ENCODE results near the gene GPR158. TPM values are rescaled to one million over a fixed set of nuclear protein-coding genes. Genes with fewer than 3 reads are reported as not detected.

GPR158 gene
- total and polyA plus RNA-seq, 2 of the 8 experiments (the other 6 are each of a cell fraction or from before 2014, with no cell fraction given), result 0.14 to 0.78 TPM

DNA sequence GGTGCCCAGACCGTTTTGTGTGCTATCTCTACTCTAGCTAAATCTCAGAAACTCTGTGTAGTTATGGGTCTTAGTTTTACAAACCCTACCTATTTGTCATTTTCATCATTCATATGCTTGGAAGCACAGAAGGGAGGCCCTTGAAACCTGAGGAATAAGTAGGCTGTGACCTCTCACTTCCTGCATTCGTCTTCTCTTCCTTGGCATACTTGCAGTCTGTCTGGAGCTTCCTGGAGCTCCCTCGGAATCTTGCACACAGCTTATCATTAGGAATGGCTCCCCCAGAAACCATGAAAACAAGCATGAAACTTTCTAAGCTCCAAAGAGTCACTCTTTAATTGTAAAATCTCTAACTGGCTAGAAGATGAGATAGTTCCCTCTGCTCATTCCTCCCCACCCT lies 382.3 kb downstream of the GPR158 start:
- H3K4me2 ChIP-seq (ENCODE audit: insufficient read depth in 1 of 2, low read depth in 2 of 2, low read length in 2 of 2), result no peak overlapping the region
- ChIA-PET POLR2A (ENCODE audit: partially characterized antibody) (no interaction called here), CTCF (ENCODE audit: partially characterized antibody) (interaction anchor here (0.6 to 1.7 kb wide), 6 partner anchors 11 to 178 kb away, joined by 3 to 6 read pairs (median 4); no protein-coding TSS in a partner anchor)
- FAIRE-seq (no peak), DNase-seq (ENCODE audit: low read depth in 1 of 2, low spot score in 2 of 2) (no peak)
- no peak overlapping the region for H3K18ac ChIP-seq (ENCODE audit: extremely low read depth, low read length)
- no peak overlapping the region for H3K23ac ChIP-seq (ENCODE audit: insufficient read length)
- H2BK20ac ChIP-seq (ENCODE audit: low read length), result no peak overlapping the region
- no peak overlapping the region for H2BK5ac ChIP-seq (ENCODE audit: low read depth, low read length)
- H4K91ac ChIP-seq (replicated peaks; ENCODE audit: insufficient read length, low read length), result no peak overlapping the region
- no peak overlapping the region for H4K5ac ChIP-seq (ENCODE audit: insufficient read length, low read depth, low read length)
- no peak overlapping the region for H2BK12ac ChIP-seq (ENCODE audit: low read depth, low read length)
- H2AFZ ChIP-seq (ENCODE audit: low read length), result no peak overlapping the region
- H2AK5ac ChIP-seq (ENCODE audit: low read depth, low read length), result no peak overlapping the region
- no peak overlapping the region for H4K8ac ChIP-seq (ENCODE audit: extremely low read depth, insufficient read depth, low read length)
- no peaks in the 10 kb centered on the region for H3K27me3 ChIP-seq (replicated peaks in 1 of 4; ENCODE audit: control insufficient read depth in 3 of 4, extremely low read depth in 1 of 4, insufficient read depth in 3 of 4, low read length in 3 of 4)
- H3K9me3 ChIP-seq (ENCODE audit: insufficient read depth in 2 of 2, low read depth in 1 of 2, low read length in 1 of 2), result no peaks in the 10 kb centered on the region
- no peak overlapping the region for H3K4ac ChIP-seq (replicated peaks; ENCODE audit: insufficient read length, low read depth, low read length)
- no peaks in the 10 kb centered on the region for H4K20me1 ChIP-seq (replicated peaks in 1 of 2; ENCODE audit: control insufficient read depth in 1 of 2, insufficient read depth in 2 of 2, low read length in 2 of 2)
- H2BK15ac ChIP-seq (ENCODE audit: low read length), result no peak overlapping the region
- TF ChIP-seq SIRT6 (IDR thresholded peaks at IDR 0.05; ENCODE audit: low read length) (no peak), POLR2AphosphoS5 (IDR thresholded peaks at IDR 0.05; ENCODE audit: low read depth, low read length) (no peak), SAP30 (IDR thresholded peaks at IDR 0.05; ENCODE audit: insufficient read depth, insufficient replicate concordance, low read length) (no peak), BCL11A (IDR thresholded peaks at IDR 0.05; ENCODE audit: low read depth in 2 of 2, low read length in 2 of 2) (no peak), ASH2L (IDR thresholded peaks at IDR 0.05; ENCODE audit: low read length) (no peak), TAF1 (IDR thresholded peaks at IDR 0.05; ENCODE audit: low read depth, low read length) (no peak), KDM5A (IDR thresholded peaks at IDR 0.05; ENCODE audit: low read length) (no peak), BRCA1 (IDR thresholded peaks at IDR 0.05; ENCODE audit: low read depth, low read length) (no peak), MAFK (IDR thresholded peaks at IDR 0.05; ENCODE audit: low read depth, low read length) (no peak), CREB1 (IDR thresholded peaks at IDR 0.05) (no peak), ZNF274 (IDR thresholded peaks at IDR 0.05; ENCODE audit: borderline replicate concordance, extremely low read depth, low read length) (no peak), SP2 (IDR thresholded peaks at IDR 0.05; ENCODE audit: low read length) (no peak), CHD2 (IDR thresholded peaks at IDR 0.05; ENCODE audit: low read length) (no peak)
- TF ChIP-seq, protein P1, sequence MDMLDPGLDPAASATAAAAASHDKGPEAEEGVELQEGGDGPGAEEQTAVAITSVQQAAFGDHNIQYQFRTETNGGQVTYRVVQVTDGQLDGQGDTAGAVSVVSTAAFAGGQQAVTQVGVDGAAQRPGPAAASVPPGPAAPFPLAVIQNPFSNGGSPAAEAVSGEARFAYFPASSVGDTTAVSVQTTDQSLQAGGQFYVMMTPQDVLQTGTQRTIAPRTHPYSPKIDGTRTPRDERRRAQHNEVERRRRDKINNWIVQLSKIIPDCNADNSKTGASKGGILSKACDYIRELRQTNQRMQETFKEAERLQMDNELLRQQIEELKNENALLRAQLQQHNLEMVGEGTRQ (IDR thresholded peaks at IDR 0.05; ENCODE audit: low read length), result no peak
- TF ChIP-seq, protein P2, sequence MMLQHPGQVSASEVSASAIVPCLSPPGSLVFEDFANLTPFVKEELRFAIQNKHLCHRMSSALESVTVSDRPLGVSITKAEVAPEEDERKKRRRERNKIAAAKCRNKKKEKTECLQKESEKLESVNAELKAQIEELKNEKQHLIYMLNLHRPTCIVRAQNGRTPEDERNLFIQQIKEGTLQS (IDR thresholded peaks at IDR 0.05; ENCODE audit: insufficient read depth, low read depth, low read length), result no peak
- no peak overlapping the region for H3K27ac ChIP-seq (ENCODE audit: low read depth, low read length)
- H3K56ac ChIP-seq (replicated peaks; ENCODE audit: insufficient read length, low read depth, low read length), result no peak overlapping the region
- no peaks in the 10 kb centered on the region for H3K23me2 ChIP-seq (ENCODE audit: low read depth, low read length)
- WGBS, 2 experiments (ENCODE audit: extremely low coverage in 1 of 2, insufficient coverage in 1 of 2, insufficient read length in 1 of 2, insufficient replicate concordance in 2 of 2, low coverage in 1 of 2, low lambda C conversion rate in 2 of 2, missing lambda C conversion rate in 1 of 2), result 97% methylated on average over 3 of the region's 3 CpGs; no CpG with 5 or more reads in 1 of the 2 experiments
- no peaks in the 10 kb centered on the region for H3K79me1 ChIP-seq (ENCODE audit: low read depth, low read length)
- H3K4me1 ChIP-seq (replicated peaks in 1 of 4; ENCODE audit: control insufficient read depth in 3 of 4, insufficient read depth in 4 of 4, low read length in 3 of 4), result no peaks in the 10 kb centered on the region; a peak in 1 of 7 replicates
- H2BK120ac ChIP-seq (replicated peaks; ENCODE audit: low read depth, low read length), result no peak overlapping the region
- H3K14ac ChIP-seq (ENCODE audit: insufficient read length), result no peak overlapping the region
- H3K36me3 ChIP-seq (ENCODE audit: control insufficient read depth in 2 of 4, insufficient read depth in 4 of 4, low read length in 3 of 4), result no peaks in the 10 kb centered on the region
- H3K79me2 ChIP-seq (ENCODE audit: control insufficient read depth in 1 of 2, insufficient read depth in 2 of 2, low read length in 2 of 2), result no peaks in the 10 kb centered on the region
- no peak overlapping the region for H3K4me3 ChIP-seq (ENCODE audit: extremely low read depth in 1 of 4, insufficient read depth in 2 of 4, low read depth in 3 of 4, low read length in 4 of 4)
- H3K9ac ChIP-seq (replicated peaks in 1 of 4; ENCODE audit: extremely low read depth in 1 of 4, low read depth in 3 of 4, low read length in 3 of 4), result no peak overlapping the region
